Keratinocyte (primary cell): Measurements from ENCODE around the gene PPP2R5A. TPM values are rescaled to one million over a fixed set of nuclear protein-coding genes. Genes with fewer than 3 reads are reported as not detected.

Source experiments
- DNase-seq: peaks from one replicate; pipeline ENCODE4 v3.0.0-alpha.2; 2011; ENCODE audit warnings: low read depth, missing footprints, low spot score
- FAIRE-seq: peaks from 2 replicates; lab custom pipeline; 2011; peaks lifted over from hg19 to GRCh38; lab: Jason Lieb, UNC
- H2AFZ ChIP-seq: 2 replicates; pipeline ENCODE4 v1.6.0; 2012; ENCODE audit warnings: low read length, control low read depth, inconsistent platforms; ENCODE audit not compliant: control insufficient read depth
- H3K27ac ChIP-seq: 2 replicates; pipeline ENCODE4 v1.5.1; 2011; ENCODE audit warnings: low read length; ENCODE audit not compliant: control insufficient read depth, insufficient read depth
- H3K27me3 ChIP-seq: 3 replicates; pipeline ENCODE4 v1.6.0; 2011; ENCODE audit warnings: low read length; ENCODE audit not compliant: control insufficient read depth, insufficient read depth; ENCODE audit errors: extremely low read depth
- H3K36me3 ChIP-seq, 2 experiments: 2 replicates in 1 of 2; 3 replicates in 1 of 2; pipeline ENCODE4 v1.5.1; 2011; ENCODE audit warnings: low read length in 2 of 2, mild to moderate bottlenecking in 1 of 2; ENCODE audit not compliant: control insufficient read depth in 2 of 2, insufficient read depth in 2 of 2; ENCODE audit errors: extremely low read depth in 1 of 2
- H3K4me1 ChIP-seq: 3 replicates; pipeline ENCODE4 v1.5.1; 2011; ENCODE audit warnings: low read length; ENCODE audit not compliant: control insufficient read depth, insufficient read depth; ENCODE audit errors: extremely low read depth
- H3K4me2 ChIP-seq: 3 replicates; pipeline ENCODE4 v1.6.0; 2011; ENCODE audit warnings: low read depth, low read length; ENCODE audit not compliant: control insufficient read depth, insufficient read depth; ENCODE audit errors: extremely low read depth
- H3K4me3 ChIP-seq, 3 experiments: fragments of 200-600 bp in 1 of 3; sonication (generic) in 1 of 3; 2 replicates in 2 of 3; 3 replicates in 1 of 3; pipeline ENCODE4 v1.5.1; 2011 to 2016; ENCODE audit warnings: low read length in 3 of 3, mild to moderate bottlenecking in 3 of 3, control low read depth in 2 of 3, inconsistent platforms in 1 of 3, low read depth in 1 of 3, mixed read lengths in 1 of 3, mixed run types in 1 of 3, moderate library complexity in 1 of 3; ENCODE audit not compliant: control insufficient read depth in 2 of 3, insufficient read depth in 2 of 3; ENCODE audit errors: extremely low read depth in 1 of 3
- H3K79me2 ChIP-seq: 2 replicates; pipeline ENCODE4 v1.6.0; 2012; ENCODE audit warnings: low read length; ENCODE audit not compliant: control insufficient read depth, insufficient read depth
- H3K9ac ChIP-seq: 3 replicates; pipeline ENCODE4 v1.6.0; 2011; ENCODE audit warnings: low read length; ENCODE audit not compliant: control insufficient read depth, insufficient read depth; ENCODE audit errors: extremely low read depth
- H3K9me1 ChIP-seq: 3 replicates; pipeline ENCODE4 v1.6.0; 2011; ENCODE audit warnings: low read length; ENCODE audit not compliant: control insufficient read depth, insufficient read depth; ENCODE audit errors: extremely low read depth
- H3K9me3 ChIP-seq: 2 replicates; pipeline ENCODE4 v1.5.1; 2012; ENCODE audit warnings: low read depth, low read length; ENCODE audit not compliant: control insufficient read depth
- H4K20me1 ChIP-seq: 3 replicates; pipeline ENCODE4 v1.6.0; 2011; ENCODE audit warnings: low read length; ENCODE audit not compliant: control insufficient read depth, insufficient read depth; ENCODE audit errors: extremely low read depth
- CTCF ChIP-seq, 3 experiments: IDR thresholded peaks in 1 of 3; conservative IDR thresholded peaks in 1 of 3; optimal IDR thresholded peaks in 1 of 3; 2 replicates in 2 of 3; 3 replicates in 1 of 3; pipeline versions ENCODE3 to v1.5.1; 2011; ENCODE audit warnings: low read length in 3 of 3, mild to moderate bottlenecking in 3 of 3, moderate library complexity in 2 of 3, control low read depth in 1 of 3, inconsistent platforms in 1 of 3; ENCODE audit not compliant: insufficient read depth in 2 of 3; ENCODE audit errors: extremely low read depth in 1 of 3
- EZH2 ChIP-seq: IDR thresholded peaks from one replicate; pipeline ENCODE4 v1.6.1; 2012; ENCODE audit warnings: inconsistent platforms, mild to moderate bottlenecking, low read length, moderate library complexity
- dilution Hi-C: fragments of 300-500 bp; cut with MboI; formaldehyde crosslinking; loops from one replicate; pipeline ENCODE4 v1.7.0; 2020; ENCODE audit warnings: low sequenced_read_pairs; ENCODE audit not compliant: extremely low pct_ligation_motif_present
- polyA plus RNA-seq, 5 experiments: library from polyadenylated mRNA; depleted of rRNA in 3 of 5; stranded (reverse) in 3 of 5; stranded (forward) in 1 of 5; unstranded in 1 of 5; fragments of >200 nt; gene quantifications; 1 replicate in 1 of 5; 2 replicates in 3 of 5; 3 replicates in 1 of 5; pipeline versions ENCODE4 v1.2.1 to v1.2.3, GENCODE V29; 2011 to 2012; ENCODE audit warnings: missing spikeins in 2 of 5, low read depth in 1 of 5, low replicate concordance in 1 of 5

The PPP2R5A gene
- polyA plus RNA-seq, 1 donor (not counting 4 experiments of a cell fraction or from before 2014, with no cell fraction given): 26.2 TPM

GRCh38 chr1:212344905-212345304 lies 59.7 kb downstream of the PPP2R5A start:
- H3K9me1 ChIP-seq: no peaks in the 10 kb centered on the region
- H3K79me2 ChIP-seq: no peaks in the 10 kb centered on the region
- no peak overlapping the region for H3K4me2 ChIP-seq
- H3K36me3 ChIP-seq: peaks cover 0 to 4% of the 10 kb centered on the region in 2 experiments
- no peaks in the 10 kb centered on the region for H3K27me3 ChIP-seq
- no peaks in the 10 kb centered on the region for H4K20me1 ChIP-seq
- no peak overlapping the region for H3K9ac ChIP-seq
- no peak overlapping the region for H3K4me3 ChIP-seq
- DNase-seq (no peak), FAIRE-seq (no peak)
- dilution Hi-C loops: no loop called here
- H2AFZ ChIP-seq: no peak overlapping the region
- H3K27ac ChIP-seq: no peak overlapping the region
- TF ChIP-seq EZH2: no peak
- no peak for TF ChIP-seq CTCF (optimal IDR thresholded peaks at IDR 0.05 in 1 of 3, IDR thresholded peaks at IDR 0.05 in 1 of 3, conservative IDR thresholded peaks at IDR 0.05 in 1 of 3; ENCODE audit: extremely low read depth in 1 of 3, insufficient read depth in 2 of 3, low read length in 3 of 3)
- no peaks in the 10 kb centered on the region for H3K4me1 ChIP-seq
- H3K9me3 ChIP-seq: no peaks in the 10 kb centered on the region

GRCh38 chr1:212346601-212347000 lies 61.4 kb downstream of the PPP2R5A start:
- Histone ChIP-seq H3K4me1 (no peaks in the 10 kb centered on the region), H3K9ac (no peak overlapping the region), H3K27me3 (no peaks in the 10 kb centered on the region), H2AFZ (no peak overlapping the region), H3K9me1 (no peaks in the 10 kb centered on the region), H4K20me1 (no peaks in the 10 kb centered on the region), H3K4me2 (no peak overlapping the region), H3K36me3 (peaks cover 0 to 4% of the 10 kb centered on the region in 2 experiments), H3K79me2 (no peaks in the 10 kb centered on the region), H3K4me3 (no peak overlapping the region), H3K9me3 (no peaks in the 10 kb centered on the region), H3K27ac (no peak overlapping the region)
- FAIRE-seq (no peak), DNase-seq (no peak)
- TF ChIP-seq CTCF (optimal IDR thresholded peaks at IDR 0.05 in 1 of 3, IDR thresholded peaks at IDR 0.05 in 1 of 3, conservative IDR thresholded peaks at IDR 0.05 in 1 of 3; ENCODE audit: extremely low read depth in 1 of 3, insufficient read depth in 2 of 3, low read length in 3 of 3) (no peak), EZH2 (no peak)
- dilution Hi-C loops: no loop called here
